Fibroblast of lung (primary cell): ENCODE results near the gene CGB5. TPM values are rescaled to one million over a fixed set of nuclear protein-coding genes. Genes with fewer than 3 reads are reported as not detected.

Source experiments
- DNase-seq, 2 donors: peaks; one replicate each; pipeline versions ENCODE4 v3.0.0 to v3.0.0-alpha.2; 2010; ENCODE audit warnings: low read depth in 2 of 2
- H2AFZ ChIP-seq: 2 replicates; pipeline ENCODE4 v1.5.1; 2012; ENCODE audit warnings: low read length, control low read depth, inconsistent platforms
- H3K27ac ChIP-seq: 2 replicates; pipeline ENCODE4 v1.5.1; 2011; ENCODE audit warnings: low read length, control low read depth; ENCODE audit not compliant: insufficient read depth
- H3K27me3 ChIP-seq: 2 replicates; pipeline ENCODE4 v1.5.1; 2011; ENCODE audit warnings: mild to moderate bottlenecking, low read length; ENCODE audit not compliant: control insufficient read depth, insufficient read depth
- H3K36me3 ChIP-seq: 2 replicates; pipeline ENCODE4 v1.5.1; 2011; ENCODE audit warnings: low read length; ENCODE audit not compliant: control insufficient read depth, insufficient read depth
- H3K4me1 ChIP-seq: 2 replicates; pipeline ENCODE4 v1.5.1; 2011; ENCODE audit warnings: low read length; ENCODE audit not compliant: control insufficient read depth, insufficient read depth; ENCODE audit errors: extremely low read depth
- H3K4me2 ChIP-seq: 2 replicates; pipeline ENCODE4 v1.5.1; 2011; ENCODE audit warnings: low read length, control low read depth; ENCODE audit not compliant: insufficient read depth; ENCODE audit errors: extremely low read depth
- H3K4me3 ChIP-seq, 4 experiments: fragments of 200-600 bp in 1 of 4; sonication (generic) in 1 of 4; replicated peaks in 1 of 4; 2 replicates each; pipeline ENCODE4 v1.5.1; 2011 to 2016; ENCODE audit warnings: low read length in 4 of 4, low read depth in 3 of 4, mild to moderate bottlenecking in 3 of 4, control low read depth in 2 of 4, inconsistent platforms in 1 of 4, mixed read lengths in 1 of 4; ENCODE audit not compliant: insufficient read depth in 1 of 4; ENCODE audit errors: control extremely low read depth in 1 of 4
- H3K79me2 ChIP-seq: 2 replicates; pipeline ENCODE4 v1.5.1; 2012; ENCODE audit warnings: mild to moderate bottlenecking, low read length, inconsistent platforms; ENCODE audit not compliant: control insufficient read depth, insufficient read depth
- H3K9ac ChIP-seq: 2 replicates; pipeline ENCODE4 v1.5.1; 2011; ENCODE audit warnings: mild to moderate bottlenecking, low read length, control low read depth; ENCODE audit not compliant: insufficient read depth
- H3K9me3 ChIP-seq: 2 replicates; pipeline ENCODE4 v1.5.1; 2012; ENCODE audit warnings: low read depth, low read length; ENCODE audit not compliant: control insufficient read depth, insufficient read depth
- H4K20me1 ChIP-seq: 2 replicates; pipeline ENCODE4 v1.5.1; 2011; ENCODE audit warnings: low read length; ENCODE audit not compliant: control insufficient read depth, insufficient read depth; ENCODE audit errors: extremely low read depth
- CTCF ChIP-seq, 2 donors: IDR thresholded peaks in 1 of 2; conservative IDR thresholded peaks in 1 of 2; 1 replicate in 1 of 2; 2 replicates in 1 of 2; pipeline ENCODE4 v1.5.1; 2011 to 2012; ENCODE audit warnings: low read length in 2 of 2, control low read depth in 1 of 2, inconsistent platforms in 1 of 2, low read depth in 1 of 2, mild to moderate bottlenecking in 1 of 2
- EZH2 ChIP-seq: IDR thresholded peaks from 2 replicates; pipeline ENCODE4 v1.5.1; 2012; ENCODE audit warnings: low read length, control low read depth, mild to moderate bottlenecking; ENCODE audit errors: missing control alignments
- polyA plus RNA-seq, 2 donors: library from polyadenylated mRNA; depleted of rRNA in 1 of 2; stranded (reverse) in 1 of 2; unstranded in 1 of 2; fragments of >200 nt; gene quantifications; 2 replicates each; pipeline ENCODE4 v1.2.1, GENCODE V29; 2011 to 2012; ENCODE audit warnings: missing spikeins in 1 of 2
- total RNA-seq: library from RNA; depleted of rRNA; stranded (reverse); fragments of >200 nt; gene quantifications from 2 replicates; pipeline ENCODE4 v1.2.1, GENCODE V29; 2014

The CGB5 gene
- total and polyA plus RNA-seq, 2 donors (not counting 1 experiment from before 2014, with no cell fraction given): not detected

- no peak overlapping the region for H3K4me2 ChIP-seq
- H2AFZ ChIP-seq: no peak overlapping the region
- TF ChIP-seq CTCF (conservative IDR thresholded peaks at IDR 0.05 in 1 of 2, IDR thresholded peaks at IDR 0.05 in 1 of 2; ENCODE audit: low read depth in 1 of 2, low read length in 2 of 2): no peak
- no peak for TF ChIP-seq EZH2
- H3K4me3 ChIP-seq: no peak overlapping the region
- H3K9ac ChIP-seq: no peak overlapping the region
- H4K20me1 ChIP-seq: no peaks in the 10 kb centered on the region
- H3K27ac ChIP-seq: no peak overlapping the region
- H3K27me3 ChIP-seq: peaks cover 36% of the 10 kb centered on the region
- H3K79me2 ChIP-seq: no peaks in the 10 kb centered on the region
- H3K9me3 ChIP-seq: no peaks in the 10 kb centered on the region
- H3K36me3 ChIP-seq: no peaks in the 10 kb centered on the region
- H3K4me1 ChIP-seq: no peaks in the 10 kb centered on the region
- no peak for DNase-seq
Observed at GRCh38 chr19:49065905-49066512, 22.4 kb downstream of the CGB5 start.

- no peaks in the 10 kb centered on the region for H4K20me1 ChIP-seq
- no peaks in the 10 kb centered on the region for H3K36me3 ChIP-seq
- no peak overlapping the region for H3K4me2 ChIP-seq
- no peaks in the 10 kb centered on the region for H3K9me3 ChIP-seq
- no peak overlapping the region for H3K27ac ChIP-seq
- H3K9ac ChIP-seq: no peak overlapping the region
- no peaks in the 10 kb centered on the region for H3K4me1 ChIP-seq
- TF ChIP-seq CTCF (conservative IDR thresholded peaks at IDR 0.05 in 1 of 2, IDR thresholded peaks at IDR 0.05 in 1 of 2; ENCODE audit: low read depth in 1 of 2, low read length in 2 of 2): no peak
- TF ChIP-seq EZH2: no peak
- no peaks in the 10 kb centered on the region for H3K79me2 ChIP-seq
- H2AFZ ChIP-seq: no peak overlapping the region
- H3K27me3 ChIP-seq: peaks cover 42% of the 10 kb centered on the region
- no peak overlapping the region for H3K4me3 ChIP-seq
- DNase-seq: no peak
Observed at GRCh38 chr19:49067554-49067953, 23.9 kb downstream of the CGB5 start.

GRCh38 chr19:49069026-49069425 is 25.4 kb downstream of the CGB5 start:
- Histone ChIP-seq H4K20me1 (no peaks in the 10 kb centered on the region), H3K4me1 (no peaks in the 10 kb centered on the region), H2AFZ (no peak overlapping the region), H3K79me2 (no peaks in the 10 kb centered on the region), H3K27me3 (peaks cover 51% of the 10 kb centered on the region), H3K36me3 (no peaks in the 10 kb centered on the region), H3K4me3 (no peak overlapping the region), H3K4me2 (no peak overlapping the region), H3K9ac (no peak overlapping the region), H3K9me3 (no peaks in the 10 kb centered on the region), H3K27ac (no peak overlapping the region)
- DNase-seq: no peak
- TF ChIP-seq CTCF (conservative IDR thresholded peaks at IDR 0.05 in 1 of 2, IDR thresholded peaks at IDR 0.05 in 1 of 2; ENCODE audit: low read depth in 1 of 2, low read length in 2 of 2) (no peak), EZH2 (no peak)
